Measurements from ENCODE around the gene MEIKIN.

Gene MEIKIN

DNA sequence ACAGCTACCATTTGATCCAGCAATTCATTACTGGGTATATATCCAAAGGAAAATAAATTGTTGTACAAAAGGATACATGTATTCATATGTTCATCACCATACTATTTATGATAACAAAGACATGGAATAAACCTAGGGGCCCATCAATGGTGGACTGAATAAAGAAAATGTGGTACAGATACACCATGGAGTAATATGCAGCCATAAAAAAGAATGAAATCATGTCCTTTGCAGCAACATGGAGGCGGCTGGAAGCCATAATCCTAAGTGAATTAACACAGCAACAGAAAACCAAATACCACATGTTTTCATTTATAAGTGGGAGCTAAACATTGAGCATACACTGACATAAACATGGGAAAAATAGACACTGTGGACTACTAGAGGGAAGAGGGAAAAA lies 185.8 kb downstream of the MEIKIN start:
- no peaks in the 10 kb centered on the region for H3K27me3 ChIP-seq (ENCODE audit: control insufficient read depth, insufficient read depth, low read length)
- H3K9me3 ChIP-seq (ENCODE audit: control insufficient read depth, low read depth, low read length) = no peaks in the 10 kb centered on the region
- H3K36me3 ChIP-seq (ENCODE audit: control insufficient read depth, low read depth, low read length) = no peaks in the 10 kb centered on the region
- H3K4me3 ChIP-seq (ENCODE audit: low read length) = no peak overlapping the region
- no peak overlapping the region for H3K27ac ChIP-seq (ENCODE audit: low read length)
- H3K4me1 ChIP-seq (ENCODE audit: control insufficient read depth, low read depth, low read length) = no peaks in the 10 kb centered on the region
- H3K9ac ChIP-seq (ENCODE audit: low read length) = no peak overlapping the region

DNA sequence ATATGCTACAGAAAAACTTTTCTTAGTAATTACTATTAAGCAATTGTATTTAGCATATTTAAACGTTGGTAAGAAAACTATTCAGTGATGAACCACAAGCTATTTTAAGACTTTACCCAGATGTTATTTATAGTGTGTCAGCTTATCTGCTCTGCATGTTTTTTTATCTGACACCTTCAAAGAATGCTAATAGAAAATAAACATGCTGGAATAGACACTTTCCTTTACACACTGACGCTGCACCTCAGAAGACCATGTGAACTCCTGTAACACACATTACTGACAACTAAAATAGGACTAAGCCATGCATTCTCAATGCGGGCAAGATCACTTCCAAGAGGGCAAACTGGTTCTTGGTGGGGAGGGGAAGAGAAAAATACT lies 187.0 kb downstream of the MEIKIN start:
- H3K9ac ChIP-seq (ENCODE audit: low read length) = no peak overlapping the region
- H3K4me3 ChIP-seq (ENCODE audit: low read length) = no peak overlapping the region
- H3K27ac ChIP-seq (ENCODE audit: low read length) = no peak overlapping the region

GRCh38 chr5:131757830-131758519 lies 187.5 kb downstream of the MEIKIN start:
- no peak overlapping the region for H3K4me3 ChIP-seq (ENCODE audit: low read length)
- no peak overlapping the region for H3K9ac ChIP-seq (ENCODE audit: low read length)

More for the DNA sequence above, 187.0 kb downstream of the MEIKIN start:
- no peaks in the 10 kb centered on the region for H3K9me3 ChIP-seq (ENCODE audit: control insufficient read depth, low read depth, low read length)
- H3K36me3 ChIP-seq (ENCODE audit: control insufficient read depth, low read depth, low read length) = no peaks in the 10 kb centered on the region
- H3K27me3 ChIP-seq (ENCODE audit: control insufficient read depth, insufficient read depth, low read length) = no peaks in the 10 kb centered on the region
- no peaks in the 10 kb centered on the region for H3K4me1 ChIP-seq (ENCODE audit: control insufficient read depth, low read depth, low read length)

More at GRCh38 chr5:131757830-131758519, 187.5 kb downstream of the MEIKIN start:
- H3K4me1 ChIP-seq (ENCODE audit: control insufficient read depth, low read depth, low read length) = no peaks in the 10 kb centered on the region
- H3K36me3 ChIP-seq (ENCODE audit: control insufficient read depth, low read depth, low read length) = no peaks in the 10 kb centered on the region
- no peaks in the 10 kb centered on the region for H3K27me3 ChIP-seq (ENCODE audit: control insufficient read depth, insufficient read depth, low read length)
- H3K27ac ChIP-seq (ENCODE audit: low read length) = no peak overlapping the region
- no peaks in the 10 kb centered on the region for H3K9me3 ChIP-seq (ENCODE audit: control insufficient read depth, low read depth, low read length)

Data from iPS-18a (cell line).